Measurements from ENCODE around the gene SPSB4. TPM values are rescaled to one million over a fixed set of nuclear protein-coding genes. Genes with fewer than 3 reads are reported as not detected.
A peak's percentile ranks its signal among the peaks of the same experiment; 100 is the strongest.

The SPSB4 gene
- total and polyA plus RNA-seq, 10 of the 15 experiments (the other 5 are each of a cell fraction or from before 2014, with no cell fraction given), result not detected

- peak; percentile 97 for ATAC-seq
- BruUV-seq (replicated peaks), result no TSS peak
Measured at GRCh38 chr3:141011232-141011996, 39.7 kb upstream of the SPSB4 start.

More at GRCh38 chr3:141011232-141011996, 39.7 kb upstream of the SPSB4 start:
- in situ Hi-C loops (cut with MboI), result no loop called here
- CTCF ChIA-PET, result interaction anchor here (0.6 to 5.5 kb wide), 20 partner anchors 10 to 190 kb away, joined by 3 to 29 read pairs (median 4); no protein-coding TSS in a partner anchor
- no peak overlapping the region for H2AFZ ChIP-seq (ENCODE audit: control insufficient read depth, low read depth, low read length)
- no peaks in the 10 kb centered on the region for H3K4me1 ChIP-seq (ENCODE audit: control insufficient read depth, insufficient read depth, low read length)
- intact Hi-C loops (cut with micrococcal nuclease; ENCODE audit: unreplicated experiment), result loop anchor here (1.0 kb wide), 1 partner anchor 181 kb away; no protein-coding TSS in a partner anchor
- H3K27me3 ChIP-seq (replicated peaks in 1 of 2; ENCODE audit: control insufficient read depth in 2 of 2, insufficient read depth in 2 of 2, low read length in 1 of 2), result no peaks in the 10 kb centered on the region
- RAD21 ChIA-PET (ENCODE audit: unreplicated experiment), result interaction anchor here (1.1 to 1.9 kb wide), 2 partner anchors 11 to 181 kb away, joined by 3 to 7 read pairs; no protein-coding TSS in a partner anchor
- no peak overlapping the region for H3K27ac ChIP-seq (ENCODE audit: control insufficient read depth, insufficient read depth)
- DNase-seq (ENCODE audit: low read depth, low spot score) (no peak), FAIRE-seq (peak; percentile 13)
- H3K79me2 ChIP-seq (ENCODE audit: control insufficient read depth, insufficient read depth, low read length), result no peaks in the 10 kb centered on the region
- SMC1A ChIA-PET (ENCODE audit: uncharacterized antibody, unreplicated experiment), result interaction anchor here (1.5 to 2.0 kb wide), 2 partner anchors 10 to 98 kb away, joined by 4 to 5 read pairs; no protein-coding TSS in a partner anchor
- H3K4me2 ChIP-seq (ENCODE audit: control insufficient read depth, insufficient read depth), result no peak overlapping the region
- H4K20me1 ChIP-seq (ENCODE audit: control insufficient read depth, insufficient read depth), result no peaks in the 10 kb centered on the region
- H3K9me3 ChIP-seq (replicated peaks; ENCODE audit: control insufficient read depth, insufficient read depth, low read length), result no peaks in the 10 kb centered on the region
- TF ChIP-seq SRF (IDR thresholded peaks at IDR 0.05; ENCODE audit: low read depth in 2 of 2, low read length in 2 of 2), result no peak
- peak; percentile 73 for TF ChIP-seq SMC3 (IDR thresholded peaks at IDR 0.05; ENCODE audit: borderline replicate concordance, low read length)
- TF ChIP-seq HCFC1 (IDR thresholded peaks at IDR 0.05; ENCODE audit: low read length), result no peak
- TF ChIP-seq RAD21 (IDR thresholded peaks at IDR 0.05; ENCODE audit: insufficient read depth, low read depth, low read length), result peak; percentile 56
- 0 out of 2 replicates have a peak, but pooled peaks have one; percentile 30 for TF ChIP-seq YY1 (IDR thresholded peaks at IDR 0.05; ENCODE audit: low read depth, low read length)
- peak; percentile 74 to 90 (median 76) for TF ChIP-seq CTCF (IDR thresholded peaks at IDR 0.05 in 2 of 3, conservative IDR thresholded peaks at IDR 0.05 in 1 of 3; ENCODE audit: control insufficient read depth in 2 of 3, extremely low read depth in 1 of 3, insufficient read depth in 1 of 3, low read depth in 3 of 3, low read length in 3 of 3)
- TF ChIP-seq SIX5 (IDR thresholded peaks at IDR 0.05; ENCODE audit: low read depth, low read length, severe bottlenecking), result no peak
- TF ChIP-seq NR2C1 (IDR thresholded peaks at IDR 0.05), result no peak
- TF ChIP-seq RELA (IDR thresholded peaks at IDR 0.05; ENCODE audit: borderline replicate concordance, partially characterized antibody), result peak; percentile 48
- no peak for TF ChIP-seq ZSCAN29 (IDR thresholded peaks at IDR 0.05)
- no peak overlapping the region for H3K9ac ChIP-seq (ENCODE audit: control insufficient read depth, insufficient read depth, low read length)
- WGBS (ENCODE audit: insufficient coverage, insufficient replicate concordance, low lambda C conversion rate, missing lambda C conversion rate), result 20% methylated on average over 13 of the region's 13 CpGs
- no peak overlapping the region for H3K4me3 ChIP-seq
- no peaks in the 10 kb centered on the region for H3K36me3 ChIP-seq (ENCODE audit: control insufficient read depth in 2 of 2, insufficient read depth in 2 of 2, low read length in 1 of 2)
- POLR2A ChIA-PET, result no interaction called here

Measured in GM12878 (cell line).